ENCODE data around the gene RBM8A.
A peak's percentile ranks its signal among the peaks of the same experiment; 100 is the strongest.

The RBM8A gene

GRCh38 chr1:145884675-145885074 is 42.6 kb downstream of the RBM8A start:
- DNase-seq (ENCODE audit: low read depth in 4 of 4, low spot score in 1 of 4): no peak

- no peak for DNase-seq (ENCODE audit: low read depth in 4 of 4, low spot score in 1 of 4)
Measured at GRCh38 chr1:145879775-145880174, 47.5 kb downstream of the RBM8A start.

DNA sequence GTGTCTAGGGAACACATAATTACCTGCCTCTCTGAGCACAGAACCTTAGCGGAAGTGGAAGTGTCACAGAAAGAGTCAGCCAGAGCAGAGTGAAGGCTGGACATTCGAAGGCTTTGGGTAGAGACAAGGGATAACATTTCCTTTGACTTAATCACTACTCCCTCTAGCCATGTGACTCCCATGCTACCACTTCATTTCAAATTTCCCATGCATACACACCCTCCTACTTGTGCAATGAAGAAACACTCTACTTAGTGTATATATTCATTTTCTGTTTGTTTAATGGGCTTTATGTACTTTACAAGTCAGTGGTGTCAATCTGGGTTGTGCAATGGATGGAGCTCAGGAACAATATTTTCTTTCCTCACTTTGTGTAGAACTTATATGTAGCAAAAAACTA is 48.6 kb downstream of the RBM8A start:
- DNase-seq (ENCODE audit: low read depth in 4 of 4, low spot score in 1 of 4): no peak

DNA sequence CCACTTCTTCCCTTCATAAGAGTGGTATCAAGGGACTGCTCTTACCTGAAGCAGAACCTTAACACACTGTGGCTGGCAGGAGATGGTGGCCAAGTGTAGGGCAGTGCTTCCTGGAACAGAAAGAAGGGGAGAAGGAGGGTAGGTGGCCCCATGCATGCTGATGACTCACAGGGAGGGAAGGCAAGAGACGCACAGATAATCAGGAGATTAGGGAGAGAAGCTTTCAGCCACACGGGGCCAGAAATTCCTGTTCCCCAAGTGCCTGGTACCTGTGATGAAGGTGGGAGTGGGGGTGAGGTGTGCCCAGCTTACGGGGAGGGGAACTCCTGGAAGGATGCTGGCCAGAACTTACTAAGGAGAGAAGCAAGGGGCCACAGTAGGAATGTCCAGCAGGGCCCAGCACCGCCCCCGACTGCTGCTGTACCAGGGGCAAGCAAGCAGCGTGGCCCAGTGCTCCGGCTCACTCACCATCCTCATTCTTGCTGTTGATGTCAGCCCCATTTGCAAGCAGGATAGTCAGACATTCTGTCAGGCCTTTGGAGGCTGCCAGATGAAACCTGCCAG is 49.3 kb downstream of the RBM8A start:
- no peak for DNase-seq (ENCODE audit: low read depth in 4 of 4, low spot score in 1 of 4)

DNA sequence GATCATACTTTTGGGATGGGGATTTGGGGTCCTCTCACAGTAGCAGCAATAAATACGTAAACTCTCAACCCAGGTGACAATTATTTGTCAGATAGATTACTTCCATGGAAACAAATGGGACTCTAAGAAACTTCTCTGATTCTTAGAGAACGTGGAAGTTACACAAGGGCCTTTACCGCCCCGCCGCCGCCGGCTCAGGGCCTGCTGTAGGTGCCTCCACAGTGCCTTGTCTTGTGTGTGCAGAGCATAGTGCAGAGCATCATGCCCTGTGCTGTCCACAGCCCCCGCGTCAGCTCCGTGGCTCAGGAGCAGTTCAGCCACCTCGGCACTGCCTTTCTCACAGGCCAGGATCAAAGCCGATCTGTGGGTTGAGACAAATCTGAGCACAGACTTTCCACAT is 52.6 kb downstream of the RBM8A start:
- no peak for DNase-seq (ENCODE audit: low read depth in 4 of 4, low spot score in 1 of 4)

DNA sequence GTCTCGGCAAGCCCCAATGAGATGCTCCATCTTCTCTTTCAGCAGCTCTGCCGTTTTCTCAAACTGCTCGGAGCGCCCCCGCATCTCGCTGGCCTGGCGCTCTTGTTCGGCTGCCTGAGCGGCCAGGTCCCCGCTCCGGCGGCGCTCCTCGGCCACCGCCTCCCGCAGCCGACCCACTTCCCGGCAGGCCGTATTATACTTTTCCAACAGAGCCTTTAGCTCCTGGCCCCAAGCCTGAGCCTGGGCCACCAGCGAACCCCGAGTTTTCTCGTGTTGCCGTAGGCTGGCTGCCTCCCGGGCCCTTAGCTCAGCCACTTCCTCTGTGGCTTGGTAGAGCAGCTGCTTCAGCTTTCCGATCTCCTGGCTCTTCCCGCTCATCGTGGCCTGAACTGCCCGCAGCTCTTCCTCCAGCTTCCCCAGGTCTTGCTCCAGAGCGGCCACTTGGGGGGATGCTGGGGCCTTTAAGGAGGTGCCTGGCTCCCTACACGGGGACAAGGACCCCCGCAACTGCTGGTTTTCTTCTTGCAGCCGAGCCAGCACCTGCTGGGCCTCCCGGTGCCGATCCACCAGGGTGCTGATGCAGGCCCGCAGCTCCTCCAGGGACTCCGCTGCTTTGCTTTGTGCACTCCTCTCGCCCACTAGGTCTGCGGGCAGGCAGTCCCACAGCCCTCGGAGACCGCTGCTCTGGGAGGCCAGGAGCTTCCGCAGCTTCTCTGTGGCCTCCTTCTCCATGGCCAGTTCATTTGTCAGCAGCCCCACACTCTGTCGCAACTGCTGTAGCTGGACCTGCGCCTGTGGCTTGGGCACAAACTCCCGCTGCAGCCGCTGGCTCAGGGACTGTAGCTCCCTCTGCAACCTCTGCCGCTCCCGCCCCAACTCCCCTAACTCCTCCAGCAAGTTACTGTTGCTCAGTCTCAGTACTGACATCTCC is 55.0 kb downstream of the RBM8A start:
- DNase-seq (ENCODE audit: low read depth in 4 of 4, low spot score in 1 of 4): peak in 2 of 4 experiments; percentile 11 to 17

All from stimulated activated CD4-positive, alpha-beta T cell treated with anti-CD3 and anti-CD28 coated beads, Interleukin-1b, Interleukin-23, amount 100 ng/mL, for 24 hours (primary cell).